RCC 7860 (cell line): ENCODE data around the gene ANK3.

ENCODE experiments used
- DNase-seq: peaks from one replicate; pipeline ENCODE4 v3.0.0-alpha.2; 2015; ENCODE audit warnings: low spot score
- FAIRE-seq: peaks from 2 replicates; lab custom pipeline; 2012; peaks lifted over from hg19 to GRCh38; lab: Jason Lieb, UNC

The ANK3 gene

GRCh38 chr10:60237977-60238758 is 151.5 kb downstream of the ANK3 start:
- FAIRE-seq (no peak), DNase-seq (no peak)

- no peak for FAIRE-seq
Measured at GRCh38 chr10:60236869-60237524, 152.7 kb downstream of the ANK3 start.

GRCh38 chr10:60235001-60235400 is 154.7 kb downstream of the ANK3 start:
- FAIRE-seq (no peak), DNase-seq (no peak)

More at GRCh38 chr10:60236869-60237524, 152.7 kb downstream of the ANK3 start:
- no peak for DNase-seq

- DNase-seq = no peak
Measured at GRCh38 chr10:60234551-60234950, 155.1 kb downstream of the ANK3 start.

GRCh38 chr10:60230892-60231291 is 158.8 kb downstream of the ANK3 start:
- no peak for DNase-seq
- FAIRE-seq = no peak

More at GRCh38 chr10:60234551-60234950, 155.1 kb downstream of the ANK3 start:
- FAIRE-seq = no peak

GRCh38 chr10:60224066-60224705 is 165.5 kb downstream of the ANK3 start:
- DNase-seq = no peak
- no peak for FAIRE-seq

GRCh38 chr10:60222047-60222446 is 167.6 kb downstream of the ANK3 start:
- FAIRE-seq (no peak), DNase-seq (no peak)

GRCh38 chr10:60212195-60212594 is 177.5 kb downstream of the ANK3 start:
- no peak for FAIRE-seq

GRCh38 chr10:60209874-60210570 is 179.7 kb downstream of the ANK3 start:
- DNase-seq = no peak
- FAIRE-seq = no peak

More at GRCh38 chr10:60212195-60212594, 177.5 kb downstream of the ANK3 start:
- DNase-seq = no peak

GRCh38 chr10:60208676-60209269 is 180.9 kb downstream of the ANK3 start:
- peak; percentile 31 for DNase-seq
- FAIRE-seq = peak; percentile 49

- FAIRE-seq (no peak), DNase-seq (no peak)
Measured at GRCh38 chr10:60207894-60208293, 181.8 kb downstream of the ANK3 start.

GRCh38 chr10:60206735-60207134 is 182.9 kb downstream of the ANK3 start:
- FAIRE-seq = no peak

GRCh38 chr10:60205741-60206140 is 183.9 kb downstream of the ANK3 start:
- FAIRE-seq (no peak), DNase-seq (no peak)

More at GRCh38 chr10:60206735-60207134, 182.9 kb downstream of the ANK3 start:
- DNase-seq = no peak

GRCh38 chr10:60203993-60204618 is 185.6 kb downstream of the ANK3 start:
- FAIRE-seq = no peak
- DNase-seq = no peak

- DNase-seq (no peak), FAIRE-seq (no peak)
Measured at GRCh38 chr10:60200682-60201053, 189.0 kb downstream of the ANK3 start.

- DNase-seq = no peak
- no peak for FAIRE-seq
Measured at GRCh38 chr10:60200012-60200681, 189.5 kb downstream of the ANK3 start.

GRCh38 chr10:60197206-60197605 is 192.5 kb downstream of the ANK3 start:
- FAIRE-seq = no peak

GRCh38 chr10:60194421-60194820 is 195.3 kb downstream of the ANK3 start:
- DNase-seq (no peak), FAIRE-seq (no peak)

More at GRCh38 chr10:60197206-60197605, 192.5 kb downstream of the ANK3 start:
- no peak for DNase-seq

GRCh38 chr10:60192946-60193345 is 196.7 kb downstream of the ANK3 start:
- DNase-seq (no peak), FAIRE-seq (no peak)
